Astrocyte (in vitro differentiated cells and primary cell): ENCODE data around the gene ATG4D. TPM values are rescaled to one million over a fixed set of nuclear protein-coding genes. Genes with fewer than 3 reads are reported as not detected.

Experiments
- DNase-seq: peaks from one replicate; pipeline ENCODE4 v3.0.0-alpha.2; 2010; ENCODE audit warnings: low read depth
- FAIRE-seq: peaks from 2 replicates; lab custom pipeline; 2011; peaks lifted over from hg19 to GRCh38; lab: Jason Lieb, UNC
- H2AFZ ChIP-seq: 2 replicates; pipeline ENCODE4 v1.6.0; 2012; ENCODE audit warnings: low read depth, low read length, inconsistent platforms
- H3K27ac ChIP-seq: 2 replicates; pipeline ENCODE4 v1.5.1; 2011; ENCODE audit warnings: low read depth, low read length, inconsistent platforms
- H3K27me3 ChIP-seq: 2 replicates; pipeline ENCODE4 v1.6.0; 2011; ENCODE audit warnings: low read length, inconsistent platforms; ENCODE audit not compliant: insufficient read depth
- H3K36me3 ChIP-seq: 2 replicates; pipeline ENCODE4 v1.5.1; 2011; ENCODE audit warnings: low read length, inconsistent platforms; ENCODE audit not compliant: insufficient read depth
- H3K4me1 ChIP-seq: 2 replicates; pipeline ENCODE4 v1.5.1; 2011; ENCODE audit warnings: low read length, inconsistent platforms; ENCODE audit not compliant: insufficient read depth
- H3K4me2 ChIP-seq: 2 replicates; pipeline ENCODE4 v1.6.0; 2012; ENCODE audit warnings: low read length, inconsistent platforms
- H3K4me3 ChIP-seq: 2 replicates; pipeline ENCODE4 v1.5.1; 2011; ENCODE audit warnings: low read depth, mild to moderate bottlenecking, low read length, inconsistent platforms; ENCODE audit not compliant: insufficient read depth
- H3K79me2 ChIP-seq: 2 replicates; pipeline ENCODE4 v1.6.0; 2012; ENCODE audit warnings: mild to moderate bottlenecking, low read length, inconsistent platforms; ENCODE audit not compliant: insufficient read depth
- H3K9ac ChIP-seq: 2 replicates; pipeline ENCODE4 v1.6.0; 2012; ENCODE audit warnings: mild to moderate bottlenecking, low read length, inconsistent platforms
- H3K9me3 ChIP-seq: 2 replicates; pipeline ENCODE4 v1.5.1; 2012; ENCODE audit warnings: low read depth, mild to moderate bottlenecking, low read length, inconsistent platforms; ENCODE audit not compliant: insufficient read depth
- H4K20me1 ChIP-seq: 2 replicates; pipeline ENCODE4 v1.6.0; 2012; ENCODE audit warnings: low read length, inconsistent platforms; ENCODE audit not compliant: insufficient read depth
- H3K27ac Mint-ChIP-seq: one replicate; pipeline ENCODE4 v1.8.0; 2021; ENCODE audit warnings: mild to moderate bottlenecking, mixed read lengths; ENCODE audit not compliant: unreplicated experiment
- H3K27me3 Mint-ChIP-seq: one replicate; pipeline ENCODE4 v1.8.0; 2021; ENCODE audit warnings: low read depth, mixed read lengths; ENCODE audit not compliant: unreplicated experiment
- H3K36me3 Mint-ChIP-seq: one replicate; pipeline ENCODE4 v1.8.0; 2021; ENCODE audit warnings: low read depth, mixed read lengths; ENCODE audit not compliant: unreplicated experiment
- H3K4me1 Mint-ChIP-seq: one replicate; pipeline ENCODE4 v1.8.0; 2021; ENCODE audit warnings: low read depth, mixed read lengths; ENCODE audit not compliant: unreplicated experiment
- H3K4me3 Mint-ChIP-seq: one replicate; pipeline ENCODE4 v1.8.0; 2021; ENCODE audit warnings: mild to moderate bottlenecking, moderate library complexity, mixed read lengths; ENCODE audit not compliant: unreplicated experiment
- H3K9me3 Mint-ChIP-seq: one replicate; pipeline ENCODE4 v1.8.0; 2021; ENCODE audit warnings: mild to moderate bottlenecking, mixed read lengths; ENCODE audit not compliant: unreplicated experiment
- CTCF ChIP-seq: IDR thresholded peaks from 2 replicates; pipeline ENCODE4 v1.5.1; 2011; ENCODE audit warnings: low read depth, mild to moderate bottlenecking, inconsistent platforms, low read length, moderate library complexity; ENCODE audit not compliant: insufficient read depth
- EZH2 ChIP-seq: IDR thresholded peaks from 2 replicates; pipeline ENCODE4 v1.6.1; 2012; ENCODE audit warnings: mild to moderate bottlenecking, low read length, inconsistent platforms; ENCODE audit not compliant: insufficient read depth
- total RNA-seq: library from RNA; stranded (reverse); gene quantifications from 2 replicates; pipeline ENCODE4 v1.2.1, GENCODE V29; 2021

ATG4D gene
- total RNA-seq, 1 donor from 2014 or later: 23.5 TPM

- Histone ChIP-seq H3K4me3 (no peak overlapping the region), H3K27me3 (no peaks in the 10 kb centered on the region), H3K9me3 (no peaks in the 10 kb centered on the region), H4K20me1 (peaks cover 35% of the 10 kb centered on the region), H3K36me3 (peaks cover 10% of the 10 kb centered on the region), H3K79me2 (peaks cover 57% of the 10 kb centered on the region), H2AFZ (no peak overlapping the region), H3K27ac (no peak overlapping the region), H3K4me1 (peaks cover 7% of the 10 kb centered on the region), H3K9ac (no peak overlapping the region), H3K4me2 (no peak overlapping the region)
- Mint-ChIP-seq H3K36me3 (peaks cover 18% of the 10 kb centered on the region), H3K9me3 (no peaks in the 10 kb centered on the region), H3K4me1 (peaks cover 3% of the 10 kb centered on the region), H3K4me3 (no peak overlapping the region), H3K27me3 (no peaks in the 10 kb centered on the region), H3K27ac (no peak overlapping the region)
- DNase-seq: no peak
- FAIRE-seq: no peak
- TF ChIP-seq CTCF: no peak
- no peak for TF ChIP-seq EZH2
These were observed 44.0 kb upstream of the ATG4D start for GRCh38 chr19:10499550-10500246.

- Histone ChIP-seq H4K20me1 (peaks cover 35% of the 10 kb centered on the region), H3K4me3 (no peak overlapping the region), H3K79me2 (peaks cover 53% of the 10 kb centered on the region), H3K36me3 (peaks cover 10% of the 10 kb centered on the region), H3K9me3 (no peaks in the 10 kb centered on the region), H3K9ac (no peak overlapping the region), H2AFZ (no peak overlapping the region), H3K27me3 (no peaks in the 10 kb centered on the region), H3K4me1 (peaks cover 7% of the 10 kb centered on the region), H3K27ac (no peak overlapping the region), H3K4me2 (no peak overlapping the region)
- TF ChIP-seq CTCF (no peak), EZH2 (no peak)
- FAIRE-seq (no peak), DNase-seq (no peak)
- H3K36me3 Mint-ChIP-seq: peaks cover 18% of the 10 kb centered on the region
- no peak overlapping the region for H3K27ac Mint-ChIP-seq
- H3K27me3 Mint-ChIP-seq: no peaks in the 10 kb centered on the region
- H3K9me3 Mint-ChIP-seq: no peaks in the 10 kb centered on the region
- H3K4me1 Mint-ChIP-seq: peaks cover 3% of the 10 kb centered on the region
- peak overlapping the region; percentile 71 for H3K4me3 Mint-ChIP-seq
These were observed 43.5 kb upstream of the ATG4D start for GRCh38 chr19:10500247-10500592.

GRCh38 chr19:10501971-10502523 lies 41.7 kb upstream of the ATG4D start:
- Mint-ChIP-seq H3K36me3 (peaks cover 18% of the 10 kb centered on the region), H3K27ac (peak overlapping the region; percentile 87), H3K4me3 (peak overlapping the region; percentile 92), H3K9me3 (no peaks in the 10 kb centered on the region), H3K4me1 (peaks cover 3% of the 10 kb centered on the region), H3K27me3 (no peaks in the 10 kb centered on the region)
- peak overlapping the region; percentile 100 for H3K9ac ChIP-seq
- H3K4me1 ChIP-seq: peaks cover 7% of the 10 kb centered on the region
- peak overlapping the region; percentile 98 for H3K27ac ChIP-seq
- no peak for FAIRE-seq
- H3K36me3 ChIP-seq: peaks cover 6% of the 10 kb centered on the region
- no peaks in the 10 kb centered on the region for H3K9me3 ChIP-seq
- no peak for DNase-seq
- no peak for TF ChIP-seq CTCF
- TF ChIP-seq EZH2: no peak
- H4K20me1 ChIP-seq: peaks cover 29% of the 10 kb centered on the region
- peak overlapping the region; percentile 95 for H3K4me2 ChIP-seq
- H3K27me3 ChIP-seq: no peaks in the 10 kb centered on the region
- H2AFZ ChIP-seq: peak overlapping the region; percentile 92
- H3K4me3 ChIP-seq: peak overlapping the region; percentile 91
- peaks cover 42% of the 10 kb centered on the region for H3K79me2 ChIP-seq
